ENCODE measurements around the gene DNAH12.
A peak's percentile ranks its signal among the peaks of the same experiment; 100 is the strongest.

DNAH12 gene

GRCh38 chr3:57570878-57571277, 26.7 kb upstream of the DNAH12 start:
- no peaks in the 10 kb centered on the region for H3K27me3 ChIP-seq (replicated peaks; ENCODE audit: insufficient read depth, low read length)
- DNase-seq, result no peak
- H3K9me3 ChIP-seq (replicated peaks; ENCODE audit: insufficient read depth, low read length), result no peaks in the 10 kb centered on the region
- 0 out of 2 replicates have a peak, but pooled peaks cover 2% of the 10 kb centered on the region for H3K36me3 ChIP-seq (replicated peaks; ENCODE audit: insufficient read depth, low read length)
- no peak overlapping the region for H3K4me2 ChIP-seq (ENCODE audit: low read depth, low read length)
- no peaks in the 10 kb centered on the region for H3K4me1 ChIP-seq (ENCODE audit: low read length)
- H3K9ac ChIP-seq (ENCODE audit: low read length), result no peak overlapping the region
- peaks cover 36% of the 10 kb centered on the region for H3K79me2 ChIP-seq (ENCODE audit: low read length)
- H3F3A ChIP-seq (ENCODE audit: insufficient read depth, low read length), result no peaks in the 10 kb centered on the region
- H4K20me1 ChIP-seq (ENCODE audit: insufficient read depth, low read length), result no peaks in the 10 kb centered on the region
- no peak overlapping the region for H2AFZ ChIP-seq (ENCODE audit: low read length)
- no peak overlapping the region for H3K27ac ChIP-seq (ENCODE audit: low read length)
- H3K4me3 ChIP-seq (ENCODE audit: low read length), result no peak overlapping the region
- H3K9me2 ChIP-seq (replicated peaks; ENCODE audit: insufficient read depth, low read length), result no peaks in the 10 kb centered on the region
- TF ChIP-seq, protein P1, sequence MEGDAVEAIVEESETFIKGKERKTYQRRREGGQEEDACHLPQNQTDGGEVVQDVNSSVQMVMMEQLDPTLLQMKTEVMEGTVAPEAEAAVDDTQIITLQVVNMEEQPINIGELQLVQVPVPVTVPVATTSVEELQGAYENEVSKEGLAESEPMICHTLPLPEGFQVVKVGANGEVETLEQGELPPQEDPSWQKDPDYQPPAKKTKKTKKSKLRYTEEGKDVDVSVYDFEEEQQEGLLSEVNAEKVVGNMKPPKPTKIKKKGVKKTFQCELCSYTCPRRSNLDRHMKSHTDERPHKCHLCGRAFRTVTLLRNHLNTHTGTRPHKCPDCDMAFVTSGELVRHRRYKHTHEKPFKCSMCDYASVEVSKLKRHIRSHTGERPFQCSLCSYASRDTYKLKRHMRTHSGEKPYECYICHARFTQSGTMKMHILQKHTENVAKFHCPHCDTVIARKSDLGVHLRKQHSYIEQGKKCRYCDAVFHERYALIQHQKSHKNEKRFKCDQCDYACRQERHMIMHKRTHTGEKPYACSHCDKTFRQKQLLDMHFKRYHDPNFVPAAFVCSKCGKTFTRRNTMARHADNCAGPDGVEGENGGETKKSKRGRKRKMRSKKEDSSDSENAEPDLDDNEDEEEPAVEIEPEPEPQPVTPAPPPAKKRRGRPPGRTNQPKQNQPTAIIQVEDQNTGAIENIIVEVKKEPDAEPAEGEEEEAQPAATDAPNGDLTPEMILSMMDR (IDR thresholded peaks at IDR 0.05; ENCODE audit: low read length), result no peak
- TF ChIP-seq EZH2 (optimal IDR thresholded peaks at IDR 0.05; ENCODE audit: low read depth, low read length), result no peak
- no peak for TF ChIP-seq EZH2phosphoT487 (IDR thresholded peaks at IDR 0.05; ENCODE audit: low read length)

DNA sequence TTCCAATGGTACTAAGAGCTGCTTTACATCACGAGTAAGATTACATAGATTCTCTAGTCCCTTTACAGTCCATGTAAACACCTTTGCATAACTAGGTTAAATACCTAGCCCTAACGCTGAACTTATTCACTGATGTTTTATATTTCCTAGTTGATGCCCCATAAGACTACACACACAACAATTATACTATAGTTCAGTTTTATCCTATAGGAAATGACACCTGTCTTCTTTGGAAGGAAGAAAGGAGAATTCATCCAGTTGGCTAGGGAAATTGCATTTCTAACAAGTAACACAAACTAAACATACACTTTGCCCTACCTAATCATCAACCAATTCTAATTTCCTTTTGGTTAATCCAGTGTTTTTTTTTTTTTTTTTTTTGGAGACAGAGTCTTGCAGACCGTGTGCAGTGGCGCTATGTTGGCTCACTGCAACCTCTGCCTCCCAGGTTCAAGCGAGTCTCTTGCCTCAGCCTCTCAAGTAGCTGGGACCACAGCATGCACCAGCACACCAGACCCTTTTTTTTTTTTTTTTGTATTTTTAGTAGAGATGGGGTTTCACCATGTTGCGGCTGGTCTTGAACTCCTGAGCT, 25.8 kb upstream of the DNAH12 start:
- Histone ChIP-seq H3K79me2 (ENCODE audit: low read length) (peaks cover 30% of the 10 kb centered on the region), H3K9ac (ENCODE audit: low read length) (no peak overlapping the region), H3K27ac (ENCODE audit: low read length) (no peak overlapping the region), H3K36me3 (replicated peaks; ENCODE audit: insufficient read depth, low read length) (0 out of 2 replicates have a peak, but pooled peaks cover 2% of the 10 kb centered on the region), H3F3A (ENCODE audit: insufficient read depth, low read length) (no peaks in the 10 kb centered on the region), H4K20me1 (ENCODE audit: insufficient read depth, low read length) (no peaks in the 10 kb centered on the region), H3K27me3 (replicated peaks; ENCODE audit: insufficient read depth, low read length) (no peaks in the 10 kb centered on the region), H3K4me1 (ENCODE audit: low read length) (no peaks in the 10 kb centered on the region), H2AFZ (ENCODE audit: low read length) (no peak overlapping the region), H3K4me3 (ENCODE audit: low read length) (no peak overlapping the region), H3K4me2 (ENCODE audit: low read depth, low read length) (no peak overlapping the region), H3K9me3 (replicated peaks; ENCODE audit: insufficient read depth, low read length) (no peaks in the 10 kb centered on the region), H3K9me2 (replicated peaks; ENCODE audit: insufficient read depth, low read length) (no peaks in the 10 kb centered on the region)
- TF ChIP-seq EZH2phosphoT487 (IDR thresholded peaks at IDR 0.05; ENCODE audit: low read length) (no peak), EZH2 (optimal IDR thresholded peaks at IDR 0.05; ENCODE audit: low read depth, low read length) (no peak)
- TF ChIP-seq, protein P1 (IDR thresholded peaks at IDR 0.05; ENCODE audit: low read length), result no peak
- DNase-seq, result no peak

- Histone ChIP-seq H3K27me3 (replicated peaks; ENCODE audit: insufficient read depth, low read length) (no peaks in the 10 kb centered on the region), H3K36me3 (replicated peaks; ENCODE audit: insufficient read depth, low read length) (peaks cover 8% of the 10 kb centered on the region; the same call in 1 of the 2 replicates), H3K9me2 (replicated peaks; ENCODE audit: insufficient read depth, low read length) (no peaks in the 10 kb centered on the region), H3K9ac (ENCODE audit: low read length) (no peak overlapping the region), H3K9me3 (replicated peaks; ENCODE audit: insufficient read depth, low read length) (no peaks in the 10 kb centered on the region), H2AFZ (ENCODE audit: low read length) (no peak overlapping the region), H3K4me2 (ENCODE audit: low read depth, low read length) (0 out of 2 replicates have a peak overlapping the region, but pooled peaks have one; percentile 3), H3F3A (ENCODE audit: insufficient read depth, low read length) (peaks cover 6% of the 10 kb centered on the region), H3K4me3 (ENCODE audit: low read length) (no peak overlapping the region), H3K27ac (ENCODE audit: low read length) (no peak overlapping the region), H3K4me1 (ENCODE audit: low read length) (peaks cover 3% of the 10 kb centered on the region; the same call in 1 of the 2 replicates), H4K20me1 (ENCODE audit: insufficient read depth, low read length) (no peaks in the 10 kb centered on the region), H3K79me2 (ENCODE audit: low read length) (peaks cover 78% of the 10 kb centered on the region)
- no peak for DNase-seq
- TF ChIP-seq EZH2 (optimal IDR thresholded peaks at IDR 0.05; ENCODE audit: low read depth, low read length), result no peak
- TF ChIP-seq EZH2phosphoT487 (IDR thresholded peaks at IDR 0.05; ENCODE audit: low read length), result no peak
- TF ChIP-seq, protein P1 (IDR thresholded peaks at IDR 0.05; ENCODE audit: low read length), result no peak
Measured at GRCh38 chr3:57559526-57559925, 15.4 kb upstream of the DNAH12 start.

Measured in MM.1S (cell line).